WERI-Rb-1 (cell line): ENCODE data around the gene YEATS2.

Experiments used
- DNase-seq: peaks from one replicate; pipeline ENCODE4 v3.0.0-alpha.2; 2020
- H3K27ac ChIP-seq: fragments of 250-450 bp; sonication (Bioruptor Pico); 2 replicates; pipeline ENCODE4 v1.5.1; 2020; ENCODE audit warnings: mild to moderate bottlenecking, moderate library complexity
- H3K27me3 ChIP-seq: fragments of 250-450 bp; sonication (Bioruptor Pico); 2 replicates; pipeline ENCODE4 v1.5.1; 2021; ENCODE audit warnings: mild to moderate bottlenecking, low read depth, moderate library complexity; ENCODE audit not compliant: insufficient read depth, severe bottlenecking
- H3K36me3 ChIP-seq: fragments of 250-450 bp; sonication (Bioruptor Pico); 2 replicates; pipeline ENCODE4 v1.5.1; 2020; ENCODE audit warnings: mild to moderate bottlenecking, moderate library complexity
- H3K4me3 ChIP-seq: 2 replicates; pipeline ENCODE4 v1.5.1; 2011; ENCODE audit warnings: low read depth, mild to moderate bottlenecking, control low read depth, low read length
- H3K9me3 ChIP-seq: fragments of 250-450 bp; sonication (Bioruptor Pico); 2 replicates; pipeline ENCODE4 v1.5.1; 2021; ENCODE audit warnings: mild to moderate bottlenecking, moderate library complexity; ENCODE audit not compliant: severe bottlenecking
- CTCF ChIP-seq: IDR thresholded peaks from 2 replicates; pipeline ENCODE4 v1.5.1; 2011; ENCODE audit warnings: low read depth, mild to moderate bottlenecking, control low read depth, inconsistent platforms, low read length

Gene YEATS2

GRCh38 chr3:183762304-183762703 is 64.7 kb downstream of the YEATS2 start:
- Histone ChIP-seq H3K36me3 (peaks cover 65% of the 10 kb centered on the region), H3K27me3 (no peaks in the 10 kb centered on the region), H3K4me3 (no peak overlapping the region), H3K27ac (no peak overlapping the region), H3K9me3 (no peaks in the 10 kb centered on the region)
- no peak for TF ChIP-seq CTCF
- DNase-seq = no peak

- H3K9me3 ChIP-seq = no peaks in the 10 kb centered on the region
- H3K27ac ChIP-seq = no peak overlapping the region
- H3K4me3 ChIP-seq = no peak overlapping the region
- H3K36me3 ChIP-seq = peaks cover 58% of the 10 kb centered on the region
- H3K27me3 ChIP-seq = no peaks in the 10 kb centered on the region
- TF ChIP-seq CTCF = no peak
- DNase-seq = no peak
Measured at GRCh38 chr3:183764847-183765731, 67.5 kb downstream of the YEATS2 start.

- Histone ChIP-seq H3K27me3 (no peaks in the 10 kb centered on the region), H3K9me3 (no peaks in the 10 kb centered on the region), H3K4me3 (no peak overlapping the region), H3K27ac (no peak overlapping the region), H3K36me3 (peaks cover 54% of the 10 kb centered on the region)
- no peak for DNase-seq
- TF ChIP-seq CTCF = no peak
Measured at GRCh38 chr3:183766107-183766506, 68.5 kb downstream of the YEATS2 start.

- H3K4me3 ChIP-seq = no peak overlapping the region
- H3K36me3 ChIP-seq = peaks cover 48% of the 10 kb centered on the region
Measured at GRCh38 chr3:183766745-183767606, 69.4 kb downstream of the YEATS2 start.

GRCh38 chr3:183768114-183768513 is 70.5 kb downstream of the YEATS2 start:
- Histone ChIP-seq H3K36me3 (peaks cover 51% of the 10 kb centered on the region), H3K9me3 (no peaks in the 10 kb centered on the region), H3K27me3 (no peaks in the 10 kb centered on the region), H3K27ac (no peak overlapping the region), H3K4me3 (no peak overlapping the region)
- DNase-seq = no peak
- no peak for TF ChIP-seq CTCF

More at GRCh38 chr3:183766745-183767606, 69.4 kb downstream of the YEATS2 start:
- peak; percentile 87 for TF ChIP-seq CTCF
- Histone ChIP-seq H3K9me3 (no peaks in the 10 kb centered on the region), H3K27me3 (no peaks in the 10 kb centered on the region), H3K27ac (no peak overlapping the region)
- DNase-seq = peak; percentile 73
